ENCODE results near the gene PRKACG.

DNA sequence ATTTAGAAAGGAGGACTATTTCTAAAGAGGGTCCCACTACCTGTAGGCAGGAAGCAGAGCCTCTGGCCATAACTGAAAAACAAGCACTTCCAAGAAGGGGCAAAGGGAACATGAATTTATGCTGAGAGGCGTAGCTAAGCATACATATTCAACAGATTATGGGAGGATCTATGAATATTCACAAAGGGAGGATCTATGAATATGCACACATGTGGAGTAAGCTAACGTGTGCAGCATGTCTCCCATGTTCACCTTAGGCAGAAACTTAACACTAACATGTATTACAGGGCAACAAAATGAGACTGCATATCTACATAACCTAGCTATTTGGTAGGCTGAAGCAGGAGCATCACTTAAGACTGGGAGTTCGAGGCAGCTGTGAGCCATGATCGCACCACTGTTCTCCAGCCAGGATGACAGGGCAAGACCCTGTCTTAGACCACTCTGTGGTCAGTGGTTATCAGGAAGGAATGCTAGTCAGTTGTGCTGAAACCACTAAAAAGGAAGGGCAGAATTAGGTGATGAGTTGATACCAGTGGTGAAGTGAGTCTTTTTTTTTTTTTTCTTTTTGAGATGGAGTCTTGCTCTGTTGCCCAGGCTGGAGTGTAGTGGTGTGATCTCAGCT lies 42.4 kb upstream of the PRKACG start:
- TF ChIP-seq EZH2 (IDR thresholded peaks at IDR 0.05; ENCODE audit: insufficient read depth, low read length) (no peak), CTCF (IDR thresholded peaks at IDR 0.05; ENCODE audit: insufficient read depth, low read depth, low read length) (no peak)
